ENCODE measurements around the gene CELA3A. TPM values are rescaled to one million over a fixed set of nuclear protein-coding genes. Genes with fewer than 3 reads are reported as not detected.
A peak's percentile ranks its signal among the peaks of the same experiment; 100 is the strongest.

The CELA3A gene
- total and polyA plus RNA-seq, 10 of the 15 experiments (the other 5 are each of a cell fraction or from before 2014, with no cell fraction given), result 7.6 TPM; not detected in 9

DNA sequence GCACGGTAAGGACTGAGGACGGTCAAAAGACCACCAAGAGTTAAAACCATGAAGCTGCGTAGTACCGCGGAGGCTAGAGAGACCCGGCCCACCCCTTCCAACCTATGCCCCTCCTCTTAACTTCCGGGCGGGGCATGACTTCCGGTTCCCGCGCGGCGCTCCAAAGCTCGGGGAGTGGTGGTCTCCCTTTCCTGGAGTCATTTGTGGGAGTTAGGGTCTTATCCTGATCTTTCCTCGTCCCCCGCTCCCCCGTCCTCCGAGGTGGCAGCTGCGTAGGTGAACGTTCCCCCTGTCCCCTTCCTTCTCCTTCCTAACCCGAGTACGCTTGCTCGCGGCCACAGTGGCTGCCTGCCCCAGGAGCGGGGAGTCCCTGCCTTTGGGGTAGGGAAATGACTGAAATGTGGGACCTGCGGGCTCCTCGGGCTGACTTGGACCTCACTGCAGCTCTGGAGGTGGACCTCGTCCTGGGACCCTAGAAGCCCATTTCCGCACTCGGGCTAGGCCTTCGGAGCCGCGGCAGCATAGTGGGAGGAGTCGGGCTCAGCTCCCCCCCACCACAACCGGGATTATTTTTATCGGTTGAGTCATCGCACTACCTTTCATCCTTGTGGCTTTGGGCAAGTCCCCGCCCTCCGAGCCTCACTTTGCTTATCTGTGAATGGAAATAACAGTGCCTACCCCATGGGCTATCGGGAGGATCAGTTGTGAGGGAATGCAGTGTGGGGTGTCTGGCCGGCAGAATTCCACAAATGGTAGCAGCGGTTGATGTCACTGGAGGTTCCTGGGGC lies 24.1 kb downstream of the CELA3A start (continued):
- TF ChIP-seq MEF2B (IDR thresholded peaks at IDR 0.05; ENCODE audit: partially characterized antibody, poor library complexity, severe bottlenecking), result peak; percentile 55
- TF ChIP-seq MTA2 (IDR thresholded peaks at IDR 0.05; ENCODE audit: low read depth), result 0 out of 2 replicates have a peak, but pooled peaks have one; percentile 36
- TF ChIP-seq, protein P1, sequence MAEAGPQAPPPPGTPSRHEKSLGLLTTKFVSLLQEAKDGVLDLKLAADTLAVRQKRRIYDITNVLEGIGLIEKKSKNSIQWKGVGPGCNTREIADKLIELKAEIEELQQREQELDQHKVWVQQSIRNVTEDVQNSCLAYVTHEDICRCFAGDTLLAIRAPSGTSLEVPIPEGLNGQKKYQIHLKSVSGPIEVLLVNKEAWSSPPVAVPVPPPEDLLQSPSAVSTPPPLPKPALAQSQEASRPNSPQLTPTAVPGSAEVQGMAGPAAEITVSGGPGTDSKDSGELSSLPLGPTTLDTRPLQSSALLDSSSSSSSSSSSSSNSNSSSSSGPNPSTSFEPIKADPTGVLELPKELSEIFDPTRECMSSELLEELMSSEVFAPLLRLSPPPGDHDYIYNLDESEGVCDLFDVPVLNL (IDR thresholded peaks at IDR 0.05; ENCODE audit: low read depth, low read length), result no peak
- TF ChIP-seq ZBED1 (IDR thresholded peaks at IDR 0.05; ENCODE audit: borderline replicate concordance), result peak; percentile 59; the same call in 1 of the 2 replicates
- TF ChIP-seq, protein P2, sequence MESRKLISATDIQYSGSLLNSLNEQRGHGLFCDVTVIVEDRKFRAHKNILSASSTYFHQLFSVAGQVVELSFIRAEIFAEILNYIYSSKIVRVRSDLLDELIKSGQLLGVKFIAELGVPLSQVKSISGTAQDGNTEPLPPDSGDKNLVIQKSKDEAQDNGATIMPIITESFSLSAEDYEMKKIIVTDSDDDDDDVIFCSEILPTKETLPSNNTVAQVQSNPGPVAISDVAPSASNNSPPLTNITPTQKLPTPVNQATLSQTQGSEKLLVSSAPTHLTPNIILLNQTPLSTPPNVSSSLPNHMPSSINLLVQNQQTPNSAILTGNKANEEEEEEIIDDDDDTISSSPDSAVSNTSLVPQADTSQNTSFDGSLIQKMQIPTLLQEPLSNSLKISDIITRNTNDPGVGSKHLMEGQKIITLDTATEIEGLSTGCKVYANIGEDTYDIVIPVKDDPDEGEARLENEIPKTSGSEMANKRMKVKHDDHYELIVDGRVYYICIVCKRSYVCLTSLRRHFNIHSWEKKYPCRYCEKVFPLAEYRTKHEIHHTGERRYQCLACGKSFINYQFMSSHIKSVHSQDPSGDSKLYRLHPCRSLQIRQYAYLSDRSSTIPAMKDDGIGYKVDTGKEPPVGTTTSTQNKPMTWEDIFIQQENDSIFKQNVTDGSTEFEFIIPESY (IDR thresholded peaks at IDR 0.05), result no peak
- TF ChIP-seq, protein P3, sequence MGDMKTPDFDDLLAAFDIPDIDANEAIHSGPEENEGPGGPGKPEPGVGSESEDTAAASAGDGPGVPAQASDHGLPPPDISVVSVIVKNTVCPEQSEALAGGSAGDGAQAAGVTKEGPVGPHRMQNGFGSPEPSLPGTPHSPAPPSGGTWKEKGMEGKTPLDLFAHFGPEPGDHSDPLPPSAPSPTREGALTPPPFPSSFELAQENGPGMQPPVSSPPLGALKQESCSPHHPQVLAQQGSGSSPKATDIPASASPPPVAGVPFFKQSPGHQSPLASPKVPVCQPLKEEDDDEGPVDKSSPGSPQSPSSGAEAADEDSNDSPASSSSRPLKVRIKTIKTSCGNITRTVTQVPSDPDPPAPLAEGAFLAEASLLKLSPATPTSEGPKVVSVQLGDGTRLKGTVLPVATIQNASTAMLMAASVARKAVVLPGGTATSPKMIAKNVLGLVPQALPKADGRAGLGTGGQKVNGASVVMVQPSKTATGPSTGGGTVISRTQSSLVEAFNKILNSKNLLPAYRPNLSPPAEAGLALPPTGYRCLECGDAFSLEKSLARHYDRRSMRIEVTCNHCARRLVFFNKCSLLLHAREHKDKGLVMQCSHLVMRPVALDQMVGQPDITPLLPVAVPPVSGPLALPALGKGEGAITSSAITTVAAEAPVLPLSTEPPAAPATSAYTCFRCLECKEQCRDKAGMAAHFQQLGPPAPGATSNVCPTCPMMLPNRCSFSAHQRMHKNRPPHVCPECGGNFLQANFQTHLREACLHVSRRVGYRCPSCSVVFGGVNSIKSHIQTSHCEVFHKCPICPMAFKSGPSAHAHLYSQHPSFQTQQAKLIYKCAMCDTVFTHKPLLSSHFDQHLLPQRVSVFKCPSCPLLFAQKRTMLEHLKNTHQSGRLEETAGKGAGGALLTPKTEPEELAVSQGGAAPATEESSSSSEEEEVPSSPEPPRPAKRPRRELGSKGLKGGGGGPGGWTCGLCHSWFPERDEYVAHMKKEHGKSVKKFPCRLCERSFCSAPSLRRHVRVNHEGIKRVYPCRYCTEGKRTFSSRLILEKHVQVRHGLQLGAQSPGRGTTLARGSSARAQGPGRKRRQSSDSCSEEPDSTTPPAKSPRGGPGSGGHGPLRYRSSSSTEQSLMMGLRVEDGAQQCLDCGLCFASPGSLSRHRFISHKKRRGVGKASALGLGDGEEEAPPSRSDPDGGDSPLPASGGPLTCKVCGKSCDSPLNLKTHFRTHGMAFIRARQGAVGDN (IDR thresholded peaks at IDR 0.05), result no peak; the same call in none of the 2 replicates
- TF ChIP-seq, protein P4, sequence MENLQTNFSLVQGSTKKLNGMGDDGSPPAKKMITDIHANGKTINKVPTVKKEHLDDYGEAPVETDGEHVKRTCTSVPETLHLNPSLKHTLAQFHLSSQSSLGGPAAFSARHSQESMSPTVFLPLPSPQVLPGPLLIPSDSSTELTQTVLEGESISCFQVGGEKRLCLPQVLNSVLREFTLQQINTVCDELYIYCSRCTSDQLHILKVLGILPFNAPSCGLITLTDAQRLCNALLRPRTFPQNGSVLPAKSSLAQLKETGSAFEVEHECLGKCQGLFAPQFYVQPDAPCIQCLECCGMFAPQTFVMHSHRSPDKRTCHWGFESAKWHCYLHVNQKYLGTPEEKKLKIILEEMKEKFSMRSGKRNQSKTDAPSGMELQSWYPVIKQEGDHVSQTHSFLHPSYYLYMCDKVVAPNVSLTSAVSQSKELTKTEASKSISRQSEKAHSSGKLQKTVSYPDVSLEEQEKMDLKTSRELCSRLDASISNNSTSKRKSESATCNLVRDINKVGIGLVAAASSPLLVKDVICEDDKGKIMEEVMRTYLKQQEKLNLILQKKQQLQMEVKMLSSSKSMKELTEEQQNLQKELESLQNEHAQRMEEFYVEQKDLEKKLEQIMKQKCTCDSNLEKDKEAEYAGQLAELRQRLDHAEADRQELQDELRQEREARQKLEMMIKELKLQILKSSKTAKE (IDR thresholded peaks at IDR 0.05; ENCODE audit: low read depth, poor library complexity, severe bottlenecking), result no peak
- TF ChIP-seq, protein P5, sequence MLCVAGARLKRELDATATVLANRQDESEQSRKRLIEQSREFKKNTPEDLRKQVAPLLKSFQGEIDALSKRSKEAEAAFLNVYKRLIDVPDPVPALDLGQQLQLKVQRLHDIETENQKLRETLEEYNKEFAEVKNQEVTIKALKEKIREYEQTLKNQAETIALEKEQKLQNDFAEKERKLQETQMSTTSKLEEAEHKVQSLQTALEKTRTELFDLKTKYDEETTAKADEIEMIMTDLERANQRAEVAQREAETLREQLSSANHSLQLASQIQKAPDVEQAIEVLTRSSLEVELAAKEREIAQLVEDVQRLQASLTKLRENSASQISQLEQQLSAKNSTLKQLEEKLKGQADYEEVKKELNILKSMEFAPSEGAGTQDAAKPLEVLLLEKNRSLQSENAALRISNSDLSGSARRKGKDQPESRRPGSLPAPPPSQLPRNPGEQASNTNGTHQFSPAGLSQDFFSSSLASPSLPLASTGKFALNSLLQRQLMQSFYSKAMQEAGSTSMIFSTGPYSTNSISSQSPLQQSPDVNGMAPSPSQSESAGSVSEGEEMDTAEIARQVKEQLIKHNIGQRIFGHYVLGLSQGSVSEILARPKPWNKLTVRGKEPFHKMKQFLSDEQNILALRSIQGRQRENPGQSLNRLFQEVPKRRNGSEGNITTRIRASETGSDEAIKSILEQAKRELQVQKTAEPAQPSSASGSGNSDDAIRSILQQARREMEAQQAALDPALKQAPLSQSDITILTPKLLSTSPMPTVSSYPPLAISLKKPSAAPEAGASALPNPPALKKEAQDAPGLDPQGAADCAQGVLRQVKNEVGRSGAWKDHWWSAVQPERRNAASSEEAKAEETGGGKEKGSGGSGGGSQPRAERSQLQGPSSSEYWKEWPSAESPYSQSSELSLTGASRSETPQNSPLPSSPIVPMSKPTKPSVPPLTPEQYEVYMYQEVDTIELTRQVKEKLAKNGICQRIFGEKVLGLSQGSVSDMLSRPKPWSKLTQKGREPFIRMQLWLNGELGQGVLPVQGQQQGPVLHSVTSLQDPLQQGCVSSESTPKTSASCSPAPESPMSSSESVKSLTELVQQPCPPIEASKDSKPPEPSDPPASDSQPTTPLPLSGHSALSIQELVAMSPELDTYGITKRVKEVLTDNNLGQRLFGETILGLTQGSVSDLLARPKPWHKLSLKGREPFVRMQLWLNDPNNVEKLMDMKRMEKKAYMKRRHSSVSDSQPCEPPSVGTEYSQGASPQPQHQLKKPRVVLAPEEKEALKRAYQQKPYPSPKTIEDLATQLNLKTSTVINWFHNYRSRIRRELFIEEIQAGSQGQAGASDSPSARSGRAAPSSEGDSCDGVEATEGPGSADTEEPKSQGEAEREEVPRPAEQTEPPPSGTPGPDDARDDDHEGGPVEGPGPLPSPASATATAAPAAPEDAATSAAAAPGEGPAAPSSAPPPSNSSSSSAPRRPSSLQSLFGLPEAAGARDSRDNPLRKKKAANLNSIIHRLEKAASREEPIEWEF (IDR thresholded peaks at IDR 0.05; ENCODE audit: insufficient replicate concordance, low read depth, low read length), result no peak
- TF ChIP-seq CREM (IDR thresholded peaks at IDR 0.05; ENCODE audit: low read depth), result peak; percentile 46; the same call in 1 of the 2 replicates
- TF ChIP-seq, protein P6, sequence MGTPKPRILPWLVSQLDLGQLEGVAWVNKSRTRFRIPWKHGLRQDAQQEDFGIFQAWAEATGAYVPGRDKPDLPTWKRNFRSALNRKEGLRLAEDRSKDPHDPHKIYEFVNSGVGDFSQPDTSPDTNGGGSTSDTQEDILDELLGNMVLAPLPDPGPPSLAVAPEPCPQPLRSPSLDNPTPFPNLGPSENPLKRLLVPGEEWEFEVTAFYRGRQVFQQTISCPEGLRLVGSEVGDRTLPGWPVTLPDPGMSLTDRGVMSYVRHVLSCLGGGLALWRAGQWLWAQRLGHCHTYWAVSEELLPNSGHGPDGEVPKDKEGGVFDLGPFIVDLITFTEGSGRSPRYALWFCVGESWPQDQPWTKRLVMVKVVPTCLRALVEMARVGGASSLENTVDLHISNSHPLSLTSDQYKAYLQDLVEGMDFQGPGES (IDR thresholded peaks at IDR 0.05), result no peak

All from GM12878 (cell line).